Measurements from ENCODE around the gene DNAJB11. TPM values are rescaled to one million over a fixed set of nuclear protein-coding genes. Genes with fewer than 3 reads are reported as not detected.

The DNAJB11 gene
- total and polyA plus RNA-seq, 2 experiments from 2014 or later, result 72.6 to 85.6 TPM

DNA sequence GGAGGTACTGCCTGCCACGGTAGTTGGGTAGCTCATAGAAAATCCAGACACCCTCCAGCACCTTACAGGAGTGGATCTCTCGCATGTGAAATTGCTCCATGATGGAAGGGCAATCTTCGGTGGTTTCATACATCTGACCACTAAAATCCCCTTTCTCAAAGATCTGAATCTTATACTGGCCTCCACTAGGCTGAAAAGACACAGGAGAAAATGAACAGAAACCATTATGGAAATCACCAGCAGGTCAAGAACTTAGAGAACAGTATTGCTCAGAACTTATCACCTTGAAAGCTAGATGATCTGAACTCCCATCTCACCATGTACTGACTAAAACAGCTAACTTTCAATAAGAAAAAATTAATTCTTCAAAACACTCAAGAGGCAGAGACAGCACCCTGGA, 31.7 kb upstream of the DNAJB11 start:
- DNase-seq (ENCODE audit: low spot score), result no peak
- H3K9me3 Mint-ChIP-seq, result no peaks in the 10 kb centered on the region
- H3K27me3 Mint-ChIP-seq (ENCODE audit: insufficient read depth, low read depth, poor library complexity), result no peaks in the 10 kb centered on the region
- peaks cover 5% of the 10 kb centered on the region; the same call in 1 of the 3 replicates for H3K4me1 Mint-ChIP-seq
- no peak for ATAC-seq
- no peak overlapping the region for H3K27ac ChIP-seq (ENCODE audit: low read depth)
- H4K20me1 ChIP-seq (replicated peaks; ENCODE audit: insufficient read depth), result no peaks in the 10 kb centered on the region
- H3K36me3 Mint-ChIP-seq (ENCODE audit: low read depth), result no peaks in the 10 kb centered on the region
- H3F3A ChIP-seq (replicated peaks; ENCODE audit: low read depth), result no peaks in the 10 kb centered on the region
- H3K79me2 ChIP-seq (replicated peaks; ENCODE audit: insufficient read depth), result no peaks in the 10 kb centered on the region
- H3K36me3 ChIP-seq (ENCODE audit: insufficient read depth), result no peaks in the 10 kb centered on the region
- H3K9me2 ChIP-seq (ENCODE audit: insufficient read depth), result no peaks in the 10 kb centered on the region
- H3K4me3 ChIP-seq, result no peak overlapping the region
- TF ChIP-seq JUNB (IDR thresholded peaks at IDR 0.05; ENCODE audit: unreplicated experiment), result no peak
- TF ChIP-seq, protein P1, sequence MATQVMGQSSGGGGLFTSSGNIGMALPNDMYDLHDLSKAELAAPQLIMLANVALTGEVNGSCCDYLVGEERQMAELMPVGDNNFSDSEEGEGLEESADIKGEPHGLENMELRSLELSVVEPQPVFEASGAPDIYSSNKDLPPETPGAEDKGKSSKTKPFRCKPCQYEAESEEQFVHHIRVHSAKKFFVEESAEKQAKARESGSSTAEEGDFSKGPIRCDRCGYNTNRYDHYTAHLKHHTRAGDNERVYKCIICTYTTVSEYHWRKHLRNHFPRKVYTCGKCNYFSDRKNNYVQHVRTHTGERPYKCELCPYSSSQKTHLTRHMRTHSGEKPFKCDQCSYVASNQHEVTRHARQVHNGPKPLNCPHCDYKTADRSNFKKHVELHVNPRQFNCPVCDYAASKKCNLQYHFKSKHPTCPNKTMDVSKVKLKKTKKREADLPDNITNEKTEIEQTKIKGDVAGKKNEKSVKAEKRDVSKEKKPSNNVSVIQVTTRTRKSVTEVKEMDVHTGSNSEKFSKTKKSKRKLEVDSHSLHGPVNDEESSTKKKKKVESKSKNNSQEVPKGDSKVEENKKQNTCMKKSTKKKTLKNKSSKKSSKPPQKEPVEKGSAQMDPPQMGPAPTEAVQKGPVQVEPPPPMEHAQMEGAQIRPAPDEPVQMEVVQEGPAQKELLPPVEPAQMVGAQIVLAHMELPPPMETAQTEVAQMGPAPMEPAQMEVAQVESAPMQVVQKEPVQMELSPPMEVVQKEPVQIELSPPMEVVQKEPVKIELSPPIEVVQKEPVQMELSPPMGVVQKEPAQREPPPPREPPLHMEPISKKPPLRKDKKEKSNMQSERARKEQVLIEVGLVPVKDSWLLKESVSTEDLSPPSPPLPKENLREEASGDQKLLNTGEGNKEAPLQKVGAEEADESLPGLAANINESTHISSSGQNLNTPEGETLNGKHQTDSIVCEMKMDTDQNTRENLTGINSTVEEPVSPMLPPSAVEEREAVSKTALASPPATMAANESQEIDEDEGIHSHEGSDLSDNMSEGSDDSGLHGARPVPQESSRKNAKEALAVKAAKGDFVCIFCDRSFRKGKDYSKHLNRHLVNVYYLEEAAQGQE (IDR thresholded peaks at IDR 0.05; ENCODE audit: unreplicated experiment), result no peak
- no peak for TF ChIP-seq NANOG (IDR thresholded peaks at IDR 0.05; ENCODE audit: borderline replicate concordance)
- TF ChIP-seq ZNF114 (CRISPR knock-in tag; IDR thresholded peaks at IDR 0.05), result no peak
- TF ChIP-seq, protein P2, sequence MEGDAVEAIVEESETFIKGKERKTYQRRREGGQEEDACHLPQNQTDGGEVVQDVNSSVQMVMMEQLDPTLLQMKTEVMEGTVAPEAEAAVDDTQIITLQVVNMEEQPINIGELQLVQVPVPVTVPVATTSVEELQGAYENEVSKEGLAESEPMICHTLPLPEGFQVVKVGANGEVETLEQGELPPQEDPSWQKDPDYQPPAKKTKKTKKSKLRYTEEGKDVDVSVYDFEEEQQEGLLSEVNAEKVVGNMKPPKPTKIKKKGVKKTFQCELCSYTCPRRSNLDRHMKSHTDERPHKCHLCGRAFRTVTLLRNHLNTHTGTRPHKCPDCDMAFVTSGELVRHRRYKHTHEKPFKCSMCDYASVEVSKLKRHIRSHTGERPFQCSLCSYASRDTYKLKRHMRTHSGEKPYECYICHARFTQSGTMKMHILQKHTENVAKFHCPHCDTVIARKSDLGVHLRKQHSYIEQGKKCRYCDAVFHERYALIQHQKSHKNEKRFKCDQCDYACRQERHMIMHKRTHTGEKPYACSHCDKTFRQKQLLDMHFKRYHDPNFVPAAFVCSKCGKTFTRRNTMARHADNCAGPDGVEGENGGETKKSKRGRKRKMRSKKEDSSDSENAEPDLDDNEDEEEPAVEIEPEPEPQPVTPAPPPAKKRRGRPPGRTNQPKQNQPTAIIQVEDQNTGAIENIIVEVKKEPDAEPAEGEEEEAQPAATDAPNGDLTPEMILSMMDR (conservative IDR thresholded peaks at IDR 0.05; ENCODE audit: low read depth in 2 of 2), result no peak
- TF ChIP-seq EZH2phosphoT487 (IDR thresholded peaks at IDR 0.05; ENCODE audit: unreplicated experiment), result no peak
- TF ChIP-seq, protein P3, sequence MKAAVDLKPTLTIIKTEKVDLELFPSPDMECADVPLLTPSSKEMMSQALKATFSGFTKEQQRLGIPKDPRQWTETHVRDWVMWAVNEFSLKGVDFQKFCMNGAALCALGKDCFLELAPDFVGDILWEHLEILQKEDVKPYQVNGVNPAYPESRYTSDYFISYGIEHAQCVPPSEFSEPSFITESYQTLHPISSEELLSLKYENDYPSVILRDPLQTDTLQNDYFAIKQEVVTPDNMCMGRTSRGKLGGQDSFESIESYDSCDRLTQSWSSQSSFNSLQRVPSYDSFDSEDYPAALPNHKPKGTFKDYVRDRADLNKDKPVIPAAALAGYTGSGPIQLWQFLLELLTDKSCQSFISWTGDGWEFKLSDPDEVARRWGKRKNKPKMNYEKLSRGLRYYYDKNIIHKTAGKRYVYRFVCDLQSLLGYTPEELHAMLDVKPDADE (IDR thresholded peaks at IDR 0.05), result no peak
- TF ChIP-seq POLR2AphosphoS5 (IDR thresholded peaks at IDR 0.05; ENCODE audit: low read depth), result no peak
- TF ChIP-seq EZH2 (IDR thresholded peaks at IDR 0.05; ENCODE audit: low read depth, unreplicated experiment), result no peak
- no peak for TF ChIP-seq STAT1 (IDR thresholded peaks at IDR 0.05; ENCODE audit: unreplicated experiment)
- no peak for TF ChIP-seq CREB1 (CRISPR knock-in tag; IDR thresholded peaks at IDR 0.05; ENCODE audit: low read depth)
- no peak for TF ChIP-seq ZNF331 (CRISPR knock-in tag; IDR thresholded peaks at IDR 0.05; ENCODE audit: low read depth)
- TF ChIP-seq, protein P4, sequence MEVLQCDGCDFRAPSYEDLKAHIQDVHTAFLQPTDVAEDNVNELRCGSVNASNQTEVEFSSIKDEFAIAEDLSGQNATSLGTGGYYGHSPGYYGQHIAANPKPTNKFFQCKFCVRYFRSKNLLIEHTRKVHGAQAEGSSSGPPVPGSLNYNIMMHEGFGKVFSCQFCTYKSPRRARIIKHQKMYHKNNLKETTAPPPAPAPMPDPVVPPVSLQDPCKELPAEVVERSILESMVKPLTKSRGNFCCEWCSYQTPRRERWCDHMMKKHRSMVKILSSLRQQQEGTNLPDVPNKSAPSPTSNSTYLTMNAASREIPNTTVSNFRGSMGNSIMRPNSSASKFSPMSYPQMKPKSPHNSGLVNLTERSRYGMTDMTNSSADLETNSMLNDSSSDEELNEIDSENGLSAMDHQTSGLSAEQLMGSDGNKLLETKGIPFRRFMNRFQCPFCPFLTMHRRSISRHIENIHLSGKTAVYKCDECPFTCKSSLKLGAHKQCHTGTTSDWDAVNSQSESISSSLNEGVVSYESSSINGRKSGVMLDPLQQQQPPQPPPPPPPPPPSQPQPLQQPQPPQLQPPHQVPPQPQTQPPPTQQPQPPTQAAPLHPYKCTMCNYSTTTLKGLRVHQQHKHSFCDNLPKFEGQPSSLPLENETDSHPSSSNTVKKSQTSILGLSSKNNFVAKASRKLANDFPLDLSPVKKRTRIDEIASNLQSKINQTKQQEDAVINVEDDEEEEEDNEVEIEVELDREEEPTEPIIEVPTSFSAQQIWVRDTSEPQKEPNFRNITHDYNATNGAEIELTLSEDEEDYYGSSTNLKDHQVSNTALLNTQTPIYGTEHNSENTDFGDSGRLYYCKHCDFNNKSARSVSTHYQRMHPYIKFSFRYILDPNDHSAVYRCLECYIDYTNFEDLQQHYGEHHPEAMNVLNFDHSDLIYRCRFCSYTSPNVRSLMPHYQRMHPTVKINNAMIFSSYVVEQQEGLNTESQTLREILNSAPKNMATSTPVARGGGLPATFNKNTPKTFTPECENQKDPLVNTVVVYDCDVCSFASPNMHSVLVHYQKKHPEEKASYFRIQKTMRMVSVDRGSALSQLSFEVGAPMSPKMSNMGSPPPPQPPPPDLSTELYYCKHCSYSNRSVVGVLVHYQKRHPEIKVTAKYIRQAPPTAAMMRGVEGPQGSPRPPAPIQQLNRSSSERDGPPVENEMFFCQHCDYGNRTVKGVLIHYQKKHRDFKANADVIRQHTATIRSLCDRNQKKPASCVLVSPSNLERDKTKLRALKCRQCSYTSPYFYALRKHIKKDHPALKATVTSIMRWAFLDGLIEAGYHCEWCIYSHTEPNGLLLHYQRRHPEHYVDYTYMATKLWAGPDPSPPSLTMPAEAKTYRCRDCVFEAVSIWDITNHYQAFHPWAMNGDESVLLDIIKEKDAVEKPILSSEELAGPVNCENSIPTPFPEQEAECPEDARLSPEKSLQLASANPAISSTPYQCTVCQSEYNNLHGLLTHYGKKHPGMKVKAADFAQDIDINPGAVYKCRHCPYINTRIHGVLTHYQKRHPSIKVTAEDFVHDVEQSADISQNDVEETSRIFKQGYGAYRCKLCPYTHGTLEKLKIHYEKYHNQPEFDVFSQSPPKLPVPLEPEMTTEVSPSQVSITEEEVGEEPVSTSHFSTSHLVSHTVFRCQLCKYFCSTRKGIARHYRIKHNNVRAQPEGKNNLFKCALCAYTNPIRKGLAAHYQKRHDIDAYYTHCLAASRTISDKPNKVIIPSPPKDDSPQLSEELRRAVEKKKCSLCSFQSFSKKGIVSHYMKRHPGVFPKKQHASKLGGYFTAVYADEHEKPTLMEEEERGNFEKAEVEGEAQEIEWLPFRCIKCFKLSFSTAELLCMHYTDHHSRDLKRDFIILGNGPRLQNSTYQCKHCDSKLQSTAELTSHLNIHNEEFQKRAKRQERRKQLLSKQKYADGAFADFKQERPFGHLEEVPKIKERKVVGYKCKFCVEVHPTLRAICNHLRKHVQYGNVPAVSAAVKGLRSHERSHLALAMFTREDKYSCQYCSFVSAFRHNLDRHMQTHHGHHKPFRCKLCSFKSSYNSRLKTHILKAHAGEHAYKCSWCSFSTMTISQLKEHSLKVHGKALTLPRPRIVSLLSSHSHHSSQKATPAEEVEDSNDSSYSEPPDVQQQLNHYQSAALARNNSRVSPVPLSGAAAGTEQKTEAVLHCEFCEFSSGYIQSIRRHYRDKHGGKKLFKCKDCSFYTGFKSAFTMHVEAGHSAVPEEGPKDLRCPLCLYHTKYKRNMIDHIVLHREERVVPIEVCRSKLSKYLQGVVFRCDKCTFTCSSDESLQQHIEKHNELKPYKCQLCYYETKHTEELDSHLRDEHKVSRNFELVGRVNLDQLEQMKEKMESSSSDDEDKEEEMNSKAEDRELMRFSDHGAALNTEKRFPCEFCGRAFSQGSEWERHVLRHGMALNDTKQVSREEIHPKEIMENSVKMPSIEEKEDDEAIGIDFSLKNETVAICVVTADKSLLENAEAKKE (CRISPR knock-in tag; IDR thresholded peaks at IDR 0.05), result no peak
- no peak overlapping the region for H3K4me3 Mint-ChIP-seq
- H3K27ac Mint-ChIP-seq, result no peak overlapping the region
- H2AFZ ChIP-seq, result no peak overlapping the region
- no peak overlapping the region for H3K4me2 ChIP-seq
- no peaks in the 10 kb centered on the region for H3K4me1 ChIP-seq (ENCODE audit: insufficient read depth)
- no peaks in the 10 kb centered on the region for H3K27me3 ChIP-seq (ENCODE audit: insufficient read depth)
